ENCODE data around the gene CCDC149. TPM values are rescaled to one million over a fixed set of nuclear protein-coding genes. Genes with fewer than 3 reads are reported as not detected.

Gene CCDC149
- total RNA-seq, 2 donors from 2014 or later: 4.9 to 5.5 TPM

- no peak for TF ChIP-seq CTCF (conservative IDR thresholded peaks at IDR 0.05)
- Histone ChIP-seq H3K4me1 (ENCODE audit: control insufficient read depth, insufficient read depth, low read length) (peaks cover 6% of the 10 kb centered on the region), H3K9me3 (ENCODE audit: control insufficient read depth, low read length) (no peaks in the 10 kb centered on the region), H3K9ac (ENCODE audit: extremely low read depth, low read length, poor library complexity, severe bottlenecking) (no peak overlapping the region), H3K4me3 (ENCODE audit: low read length) (no peak overlapping the region), H3K27ac (ENCODE audit: low read depth, low read length) (no peak overlapping the region), H3K36me3 (ENCODE audit: control insufficient read depth, insufficient read depth, low read length) (no peaks in the 10 kb centered on the region), H3K27me3 (ENCODE audit: control insufficient read depth, insufficient read depth, low read length, poor library complexity, severe bottlenecking) (peaks cover 3% of the 10 kb centered on the region)
- H3K4me1 Mint-ChIP-seq: peaks cover 23% of the 10 kb centered on the region
- H3K27ac Mint-ChIP-seq: no peak overlapping the region
- no peaks in the 10 kb centered on the region for H3K36me3 Mint-ChIP-seq (ENCODE audit: low read depth)
- H3K4me3 Mint-ChIP-seq: no peak overlapping the region
- H3K9me3 Mint-ChIP-seq: peaks cover 6% of the 10 kb centered on the region
- H3K27me3 Mint-ChIP-seq (ENCODE audit: insufficient read depth): peaks cover 52% of the 10 kb centered on the region
- DNase-seq: no peak
- 91% methylated on average over 3 of the region's 3 CpGs; no CpG with 5 or more reads in 1 of the 2 experiments for WGBS, 2 experiments (ENCODE audit: insufficient coverage in 1 of 2, insufficient read length in 1 of 2)
Measured at GRCh38 chr4:24775750-24776149, 137.1 kb downstream of the CCDC149 start.

GRCh38 chr4:24775032-24775605 lies 137.7 kb downstream of the CCDC149 start:
- H3K4me1 ChIP-seq (ENCODE audit: control insufficient read depth, insufficient read depth, low read length): peaks cover 6% of the 10 kb centered on the region
- no peak overlapping the region for H3K27ac Mint-ChIP-seq
- H3K4me3 Mint-ChIP-seq: no peak overlapping the region
- peaks cover 46% of the 10 kb centered on the region for H3K27me3 Mint-ChIP-seq (ENCODE audit: insufficient read depth)
- H3K9me3 Mint-ChIP-seq: peaks cover 6% of the 10 kb centered on the region
- no peaks in the 10 kb centered on the region for H3K36me3 ChIP-seq (ENCODE audit: control insufficient read depth, insufficient read depth, low read length)
- 93 to 94% methylated on average over 2 of the region's 2 CpGs for WGBS, 2 experiments (ENCODE audit: insufficient coverage in 1 of 2, insufficient read length in 1 of 2)
- peaks cover 24% of the 10 kb centered on the region for H3K4me1 Mint-ChIP-seq
- TF ChIP-seq CTCF (conservative IDR thresholded peaks at IDR 0.05): no peak
- H3K4me3 ChIP-seq (ENCODE audit: low read length): no peak overlapping the region
- no peak for DNase-seq
- no peaks in the 10 kb centered on the region for H3K36me3 Mint-ChIP-seq (ENCODE audit: low read depth)
- no peaks in the 10 kb centered on the region for H3K27me3 ChIP-seq (ENCODE audit: control insufficient read depth, insufficient read depth, low read length, poor library complexity, severe bottlenecking)
- H3K9ac ChIP-seq (ENCODE audit: extremely low read depth, low read length, poor library complexity, severe bottlenecking): no peak overlapping the region
- no peaks in the 10 kb centered on the region for H3K9me3 ChIP-seq (ENCODE audit: control insufficient read depth, low read length)
- H3K27ac ChIP-seq (ENCODE audit: low read depth, low read length): no peak overlapping the region

- Histone ChIP-seq H3K9me3 (ENCODE audit: control insufficient read depth, low read length) (no peaks in the 10 kb centered on the region), H3K4me1 (ENCODE audit: control insufficient read depth, insufficient read depth, low read length) (peaks cover 6% of the 10 kb centered on the region), H3K4me3 (ENCODE audit: low read length) (no peak overlapping the region), H3K27me3 (ENCODE audit: control insufficient read depth, insufficient read depth, low read length, poor library complexity, severe bottlenecking) (no peaks in the 10 kb centered on the region), H3K9ac (ENCODE audit: extremely low read depth, low read length, poor library complexity, severe bottlenecking) (no peak overlapping the region), H3K36me3 (ENCODE audit: control insufficient read depth, insufficient read depth, low read length) (no peaks in the 10 kb centered on the region), H3K27ac (ENCODE audit: low read depth, low read length) (no peak overlapping the region)
- no peaks in the 10 kb centered on the region for H3K36me3 Mint-ChIP-seq (ENCODE audit: low read depth)
- H3K27me3 Mint-ChIP-seq (ENCODE audit: insufficient read depth): peaks cover 40% of the 10 kb centered on the region
- H3K9me3 Mint-ChIP-seq: peaks cover 6% of the 10 kb centered on the region
- H3K4me3 Mint-ChIP-seq: no peak overlapping the region
- TF ChIP-seq CTCF (conservative IDR thresholded peaks at IDR 0.05): no peak
- WGBS, 2 experiments (ENCODE audit: insufficient coverage in 1 of 2, insufficient read length in 1 of 2): 96 to 100% methylated on average over 1 of the region's 2 CpGs
- DNase-seq: no peak
- H3K4me1 Mint-ChIP-seq: peaks cover 30% of the 10 kb centered on the region
- no peak overlapping the region for H3K27ac Mint-ChIP-seq
Measured at GRCh38 chr4:24774452-24774851, 138.4 kb downstream of the CCDC149 start.
